ENCODE results near the gene SLC25A46. TPM values are rescaled to one million over a fixed set of nuclear protein-coding genes. Genes with fewer than 3 reads are reported as not detected.
"Not testable (repeated sequence)": the region's sequence is repeated elsewhere in the genome, so short reads cannot be mapped to it uniquely, and the experiment has no call there.

The SLC25A46 gene
- total RNA-seq, 4 donors from 2014 or later, result 71.5 to 114 (median 99.7) TPM

GRCh38 chr5:110785356-110785755, 46.5 kb downstream of the SLC25A46 start:
- Histone ChIP-seq H3K4me3 (no peak overlapping the region), H3K27ac (no peak overlapping the region), H3K9me3 (no peaks in the 10 kb centered on the region), H3K27me3 (no peaks in the 10 kb centered on the region), H3K4me1 (no peaks in the 10 kb centered on the region), H3K36me3 (no peaks in the 10 kb centered on the region)
- intact Hi-C loops (cut with DNase I; ENCODE audit: low total_unique reads) (no loop called here), in situ Hi-C loops (cut with MboI; ENCODE audit: low sequenced_read_pairs in 4 of 4) (no loop called here)
- no peak for TF ChIP-seq CTCF (IDR thresholded peaks at IDR 0.05 in 4 of 5, conservative IDR thresholded peaks at IDR 0.05 in 1 of 5)
- no peak for TF ChIP-seq POLR2A (IDR thresholded peaks at IDR 0.05)
- DNase-seq (no peak), ATAC-seq (no peak)

GRCh38 chr5:110788006-110788405, 49.2 kb downstream of the SLC25A46 start:
- H3K27ac ChIP-seq; in situ Hi-C loops (cut with MboI; ENCODE audit: low sequenced_read_pairs in 4 of 4); DNase-seq; H3K9me3 ChIP-seq; ATAC-seq; H3K4me1 ChIP-seq; intact Hi-C loops (cut with DNase I; ENCODE audit: low total_unique reads); H3K36me3 ChIP-seq; H3K4me3 ChIP-seq; H3K27me3 ChIP-seq: not testable (repeated sequence)

- intact Hi-C loops (cut with DNase I; ENCODE audit: low total_unique reads), result no loop called here
Measured at GRCh38 chr5:110790673-110791072, 51.9 kb downstream of the SLC25A46 start.

GRCh38 chr5:110802998-110803397, 64.2 kb downstream of the SLC25A46 start:
- intact Hi-C loops (cut with DNase I; ENCODE audit: low total_unique reads) (no loop called here), in situ Hi-C loops (cut with MboI; ENCODE audit: low sequenced_read_pairs in 4 of 4) (no loop called here)
- H3K27ac ChIP-seq, result no peak overlapping the region
- DNase-seq (no peak), ATAC-seq (no peak)
- H3K4me1 ChIP-seq, result no peaks in the 10 kb centered on the region
- H3K9me3 ChIP-seq, result no peaks in the 10 kb centered on the region
- H3K4me3 ChIP-seq, result no peak overlapping the region
- no peaks in the 10 kb centered on the region for H3K27me3 ChIP-seq
- TF ChIP-seq CTCF (IDR thresholded peaks at IDR 0.05 in 4 of 5, conservative IDR thresholded peaks at IDR 0.05 in 1 of 5) (no peak), POLR2A (IDR thresholded peaks at IDR 0.05) (no peak)
- H3K36me3 ChIP-seq, result no peaks in the 10 kb centered on the region

More at GRCh38 chr5:110790673-110791072, 51.9 kb downstream of the SLC25A46 start:
- H3K36me3 ChIP-seq, result no peaks in the 10 kb centered on the region
- H3K9me3 ChIP-seq, result no peaks in the 10 kb centered on the region
- H3K4me1 ChIP-seq, result no peaks in the 10 kb centered on the region
- ATAC-seq, result no peak
- H3K27me3 ChIP-seq, result no peaks in the 10 kb centered on the region
- TF ChIP-seq POLR2A (IDR thresholded peaks at IDR 0.05) (no peak), CTCF (IDR thresholded peaks at IDR 0.05 in 4 of 5, conservative IDR thresholded peaks at IDR 0.05 in 1 of 5) (no peak)
- in situ Hi-C loops (cut with MboI; ENCODE audit: low sequenced_read_pairs in 4 of 4), result no loop called here
- no peak for DNase-seq
- no peak overlapping the region for H3K27ac ChIP-seq
- no peak overlapping the region for H3K4me3 ChIP-seq

GRCh38 chr5:110803467-110804326, 64.9 kb downstream of the SLC25A46 start:
- no peaks in the 10 kb centered on the region for H3K27me3 ChIP-seq
- ATAC-seq (no peak), DNase-seq (no peak)
- no peaks in the 10 kb centered on the region for H3K9me3 ChIP-seq
- no peaks in the 10 kb centered on the region for H3K36me3 ChIP-seq
- H3K4me1 ChIP-seq, result no peaks in the 10 kb centered on the region
- no peak overlapping the region for H3K4me3 ChIP-seq
- in situ Hi-C loops (cut with MboI; ENCODE audit: low sequenced_read_pairs in 4 of 4), result no loop called here
- intact Hi-C loops (cut with DNase I; ENCODE audit: low total_unique reads), result no loop called here
- TF ChIP-seq POLR2A (IDR thresholded peaks at IDR 0.05), result no peak
- no peak for TF ChIP-seq CTCF (IDR thresholded peaks at IDR 0.05 in 4 of 5, conservative IDR thresholded peaks at IDR 0.05 in 1 of 5)
- no peak overlapping the region for H3K27ac ChIP-seq

All from gastrocnemius medialis (tissue), 4 donors.